22Rv1 (cell line): ENCODE measurements around the gene YAE1.

Experiments used
- ZFX ChIP-seq: fragments of 450-650 bp; IDR thresholded peaks from 2 replicates; pipeline ENCODE4 v1.6.1; 2017; ENCODE audit warnings: antibody characterized with exemption, borderline replicate concordance
- TF ChIP-seq, protein P1 (sequence below): fragments of 450-650 bp; IDR thresholded peaks from 2 replicates; pipeline ENCODE4 v1.5.1; 2017; ENCODE audit warnings: mild to moderate bottlenecking

DNA sequence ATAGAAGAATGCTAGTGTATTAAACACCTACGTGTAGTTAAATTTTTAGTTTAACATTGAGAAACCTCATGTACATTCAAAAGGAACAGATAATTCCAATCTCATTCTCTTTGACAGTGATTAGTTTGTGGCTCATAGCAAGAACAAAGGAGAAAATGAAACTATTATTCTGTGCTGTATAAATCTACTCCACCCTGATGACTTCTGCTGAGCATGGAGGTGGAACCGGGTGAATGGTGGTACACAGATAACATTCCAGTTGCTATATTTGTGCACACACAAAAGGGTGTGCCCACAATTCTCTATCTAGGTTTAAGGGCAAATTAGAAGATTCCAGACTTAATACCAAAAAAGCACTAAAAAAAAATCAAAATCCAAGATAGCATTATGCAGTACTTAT, 40.1 kb downstream of the YAE1 start:
- TF ChIP-seq, protein P1, sequence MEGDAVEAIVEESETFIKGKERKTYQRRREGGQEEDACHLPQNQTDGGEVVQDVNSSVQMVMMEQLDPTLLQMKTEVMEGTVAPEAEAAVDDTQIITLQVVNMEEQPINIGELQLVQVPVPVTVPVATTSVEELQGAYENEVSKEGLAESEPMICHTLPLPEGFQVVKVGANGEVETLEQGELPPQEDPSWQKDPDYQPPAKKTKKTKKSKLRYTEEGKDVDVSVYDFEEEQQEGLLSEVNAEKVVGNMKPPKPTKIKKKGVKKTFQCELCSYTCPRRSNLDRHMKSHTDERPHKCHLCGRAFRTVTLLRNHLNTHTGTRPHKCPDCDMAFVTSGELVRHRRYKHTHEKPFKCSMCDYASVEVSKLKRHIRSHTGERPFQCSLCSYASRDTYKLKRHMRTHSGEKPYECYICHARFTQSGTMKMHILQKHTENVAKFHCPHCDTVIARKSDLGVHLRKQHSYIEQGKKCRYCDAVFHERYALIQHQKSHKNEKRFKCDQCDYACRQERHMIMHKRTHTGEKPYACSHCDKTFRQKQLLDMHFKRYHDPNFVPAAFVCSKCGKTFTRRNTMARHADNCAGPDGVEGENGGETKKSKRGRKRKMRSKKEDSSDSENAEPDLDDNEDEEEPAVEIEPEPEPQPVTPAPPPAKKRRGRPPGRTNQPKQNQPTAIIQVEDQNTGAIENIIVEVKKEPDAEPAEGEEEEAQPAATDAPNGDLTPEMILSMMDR: no peak
- TF ChIP-seq ZFX: no peak
